ENCODE measurements around the gene NRAS.
A peak's percentile ranks its signal among the peaks of the same experiment; 100 is the strongest.

Gene NRAS

DNA sequence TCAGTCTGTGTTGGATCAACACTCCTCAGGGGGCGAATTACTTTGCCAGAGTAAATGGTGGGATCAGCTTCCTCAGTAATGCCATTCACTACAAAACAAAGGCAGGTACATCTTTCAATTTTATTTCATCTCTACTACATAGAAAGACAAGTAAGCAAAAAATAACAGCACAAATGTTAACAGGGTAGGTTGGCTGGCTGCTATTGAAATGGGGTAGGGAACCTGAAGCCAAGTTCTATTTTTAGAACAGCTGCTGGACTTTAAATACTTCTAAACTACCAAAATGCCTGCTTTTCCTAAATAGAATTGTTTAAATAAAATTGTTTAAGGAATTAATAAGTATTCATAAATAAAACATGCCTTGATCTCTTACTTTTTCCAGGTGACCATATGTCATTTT, 7.3 kb upstream of the NRAS start:
- DNase-seq, result no peak

- no peak for DNase-seq
These were observed 6.9 kb upstream of the NRAS start for GRCh38 chr1:114723457-114723856.

DNA sequence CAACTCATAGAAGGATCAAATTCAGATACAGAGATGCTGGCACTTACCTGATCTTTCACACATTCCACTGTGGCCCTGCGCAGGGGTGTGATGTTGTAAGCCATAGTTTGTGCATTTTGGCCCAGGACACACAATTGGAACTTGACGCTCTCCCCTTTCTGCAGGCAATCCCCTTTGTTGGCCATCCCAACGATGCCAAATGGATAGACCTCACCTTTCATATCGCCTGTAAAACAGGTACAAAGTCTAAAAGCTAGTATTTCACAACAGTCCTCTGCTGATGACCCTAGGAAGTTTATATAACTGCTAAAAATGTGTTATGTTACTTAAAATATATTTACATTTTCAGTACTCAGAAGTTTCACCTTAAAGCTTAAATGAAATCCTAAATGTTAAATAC, 3.9 kb upstream of the NRAS start:
- no peak for DNase-seq

DNA sequence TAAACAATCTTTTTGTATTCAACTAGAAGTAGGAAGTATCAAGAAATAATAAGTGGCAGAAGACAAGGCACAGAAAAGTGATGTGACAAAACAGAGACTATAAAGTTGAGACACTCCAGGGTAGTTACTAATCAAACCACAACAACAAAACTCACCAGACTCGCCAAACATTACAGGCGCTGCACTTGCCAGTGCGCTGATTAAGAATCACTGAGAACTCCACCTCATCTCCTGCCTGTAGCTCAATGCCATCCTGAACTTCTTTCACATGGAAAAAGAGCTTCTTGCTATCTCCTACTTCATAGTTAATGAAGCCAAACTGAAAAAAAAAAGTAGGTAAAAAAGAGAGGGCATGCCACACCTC, 2.8 kb upstream of the NRAS start:
- no peak for DNase-seq

DNA sequence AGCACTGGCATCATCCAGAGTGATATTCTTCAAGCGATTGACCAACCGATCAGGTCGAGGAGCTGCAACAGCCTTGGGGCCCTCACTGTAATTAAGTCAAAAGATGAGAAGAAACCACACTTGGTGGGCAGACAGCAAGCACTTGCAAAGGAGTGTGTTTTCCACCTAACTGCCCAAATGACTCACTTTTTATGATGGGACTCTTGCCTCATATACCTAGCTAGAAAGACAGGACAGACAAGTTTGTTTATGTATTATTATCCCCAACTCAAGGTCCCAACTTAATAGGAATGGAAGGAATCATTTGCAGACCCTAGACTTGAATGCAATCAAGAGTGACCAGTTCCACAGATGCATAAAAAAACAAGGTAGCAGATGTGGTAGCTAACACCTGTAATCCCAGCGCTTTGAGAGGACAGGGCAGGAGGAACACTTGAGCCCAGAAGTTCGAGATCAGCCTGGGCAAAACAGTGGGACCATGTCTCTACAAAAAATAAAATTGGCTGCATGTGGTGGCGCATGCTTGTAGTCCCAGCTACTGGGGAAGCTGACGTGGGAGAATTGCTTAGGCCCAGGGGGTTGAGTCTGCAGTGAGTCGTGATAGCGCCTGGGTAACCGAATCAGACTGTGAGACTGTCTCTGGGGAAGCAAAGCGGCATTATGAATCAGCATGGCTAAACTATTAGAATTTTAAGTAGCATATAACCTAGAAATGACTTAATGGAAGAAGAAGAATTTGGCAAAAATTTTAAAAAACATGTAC, 2.3 kb upstream of the NRAS start:
- DNase-seq, result no peak

- peak; percentile 38 for DNase-seq
These were observed 643 bp downstream of the NRAS start for GRCh38 chr1:114715952-114716303.

DNA sequence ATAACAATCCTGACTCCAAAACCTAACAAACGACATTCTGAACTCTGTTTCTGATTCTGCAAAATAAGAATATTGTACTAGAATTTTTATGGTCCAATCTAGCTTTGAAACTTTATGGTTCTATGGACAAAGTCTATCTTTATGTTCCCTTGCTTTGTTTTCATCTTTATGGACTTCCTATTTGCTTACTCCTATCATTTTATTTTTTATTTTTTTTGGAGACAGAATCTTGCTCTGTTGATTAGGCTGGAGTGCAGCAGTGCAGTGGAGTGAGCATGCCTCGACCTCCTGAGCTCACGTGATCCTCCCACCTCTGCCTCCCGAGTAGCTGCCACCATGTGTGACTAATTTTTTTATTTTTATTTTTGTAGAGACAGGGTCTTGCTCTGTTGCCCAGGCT, 3.6 kb downstream of the NRAS start:
- DNase-seq, result no peak

DNA sequence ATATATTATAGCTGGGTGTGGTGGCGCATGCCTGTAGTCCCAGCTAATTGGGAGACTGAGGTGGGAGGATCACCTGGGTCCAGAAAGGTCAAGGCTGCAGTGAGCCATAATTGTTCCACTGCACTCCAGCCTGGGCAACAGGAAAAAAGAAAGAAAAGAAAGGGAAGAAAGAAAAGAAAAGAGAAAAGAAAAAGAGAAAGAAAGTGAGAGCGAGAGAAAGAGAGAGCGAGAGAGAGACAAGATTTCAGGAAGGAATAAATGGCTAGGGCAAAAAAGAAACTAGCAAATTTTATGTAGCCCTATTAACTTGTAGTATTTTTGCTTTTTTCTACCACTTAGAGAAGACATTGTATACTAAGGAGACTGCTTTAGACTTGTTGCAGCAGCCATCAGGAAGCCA, 6.2 kb downstream of the NRAS start:
- no peak for DNase-seq

- no peak for DNase-seq
These were observed 9.0 kb downstream of the NRAS start for GRCh38 chr1:114707604-114708003.

- no peak for DNase-seq
These were observed 13.3 kb downstream of the NRAS start for GRCh38 chr1:114703242-114703641.

- DNase-seq, result no peak
These were observed 13.8 kb downstream of the NRAS start for GRCh38 chr1:114702737-114703136.

GRCh38 chr1:114701931-114702330, 14.6 kb downstream of the NRAS start:
- DNase-seq, result no peak

- DNase-seq, result no peak
These were observed 16.5 kb downstream of the NRAS start for GRCh38 chr1:114700036-114700600.

DNA sequence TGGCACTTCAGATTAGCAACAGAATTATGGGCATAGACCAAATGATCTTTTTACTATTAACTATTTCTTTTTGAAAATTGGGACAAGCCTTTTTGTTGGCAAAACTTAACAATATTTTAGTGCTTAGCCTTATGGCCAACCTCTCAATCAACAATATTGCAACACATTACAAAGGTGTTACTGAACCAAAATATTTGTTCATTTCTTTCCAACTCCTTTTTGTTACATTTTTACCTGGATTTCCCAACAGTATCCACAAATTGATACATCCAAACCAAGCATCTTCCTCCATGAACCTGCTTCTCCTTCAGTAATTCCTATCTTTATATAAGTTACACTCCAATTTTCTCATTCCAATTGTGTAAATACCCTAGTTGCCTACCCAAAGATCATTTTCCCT, 19.8 kb downstream of the NRAS start:
- DNase-seq, result no peak

DNA sequence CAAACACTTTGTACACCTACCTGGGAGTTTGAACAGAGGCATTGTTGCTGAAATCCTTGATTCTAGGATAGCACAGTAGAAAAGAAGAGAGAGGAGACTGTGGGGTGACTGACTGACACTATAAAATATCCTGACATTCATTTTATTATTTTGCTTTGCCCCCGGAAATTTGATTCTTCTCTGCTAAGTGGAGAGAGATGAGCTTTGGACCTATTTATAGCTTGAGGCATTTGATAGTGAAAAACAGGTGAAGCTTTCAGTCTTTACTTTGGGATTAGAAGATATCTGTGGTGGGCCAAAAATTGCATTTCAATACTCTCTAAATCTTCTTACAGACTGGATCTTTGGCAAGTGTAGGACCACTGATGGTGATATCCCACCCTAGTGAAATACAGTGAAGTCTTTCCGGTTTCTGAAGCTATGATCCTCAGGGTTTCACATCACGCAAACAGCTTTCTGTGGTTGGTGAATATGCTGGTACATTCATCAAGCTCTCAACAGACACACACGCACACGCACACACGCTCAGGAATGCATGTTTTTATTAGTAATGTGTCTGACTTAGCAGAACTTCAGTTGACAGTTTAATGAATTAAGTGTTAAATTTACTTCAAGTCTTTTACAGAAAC, 21.0 kb downstream of the NRAS start, which contains the start of gene AMPD1:
Gene AMPD1 (minus strand): TSS at position 117 of the 629 bp plus-strand sequence. CDS start 75 bp downstream, at position 42.
- no peak for DNase-seq

GRCh38 chr1:114694540-114695310, 21.8 kb downstream of the NRAS start:
- DNase-seq, result no peak

GRCh38 chr1:114692947-114693346, 23.6 kb downstream of the NRAS start:
- no peak for DNase-seq

GRCh38 chr1:114691061-114691460, 25.5 kb downstream of the NRAS start:
- no peak for DNase-seq

DNA sequence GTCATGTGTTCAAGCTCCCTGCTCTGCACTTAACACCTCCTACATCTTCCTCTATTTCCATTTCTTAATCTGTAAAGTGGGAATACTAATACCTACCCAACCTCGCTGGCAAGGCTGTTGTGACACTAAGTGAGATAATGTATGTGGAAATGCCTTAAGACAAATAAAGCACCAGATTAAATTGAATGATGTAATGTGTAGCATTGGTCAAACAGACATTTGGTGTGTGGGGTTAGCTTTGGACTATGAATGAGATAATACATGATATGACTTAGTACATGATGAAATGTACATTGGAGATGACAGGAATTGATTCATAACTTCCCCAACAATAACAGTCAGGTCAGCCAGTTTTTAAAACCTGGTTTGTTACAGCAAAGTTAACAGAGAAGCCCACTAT, 26.4 kb downstream of the NRAS start:
- DNase-seq, result no peak

- DNase-seq, result no peak
These were observed 28.0 kb downstream of the NRAS start for GRCh38 chr1:114688526-114688925.

DNA sequence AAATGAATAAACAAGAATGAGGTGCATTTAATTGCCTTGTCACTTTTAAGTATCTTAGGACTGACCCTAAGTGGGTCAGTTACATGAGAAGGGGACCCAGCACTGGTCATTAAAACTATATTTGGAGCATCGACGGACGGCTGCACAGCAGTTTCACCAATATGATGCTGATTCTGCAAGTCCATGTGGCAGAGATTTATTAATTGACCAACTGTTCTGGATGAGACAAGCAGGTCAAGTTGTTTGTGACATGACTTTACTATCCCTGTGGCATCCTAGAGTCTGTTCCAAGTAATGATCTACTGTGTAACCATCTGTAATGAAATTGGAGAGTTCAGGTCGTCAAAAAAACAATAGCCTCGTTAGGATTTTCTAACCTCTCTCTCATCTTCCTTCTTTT, 30.7 kb downstream of the NRAS start:
- no peak for DNase-seq

DNA sequence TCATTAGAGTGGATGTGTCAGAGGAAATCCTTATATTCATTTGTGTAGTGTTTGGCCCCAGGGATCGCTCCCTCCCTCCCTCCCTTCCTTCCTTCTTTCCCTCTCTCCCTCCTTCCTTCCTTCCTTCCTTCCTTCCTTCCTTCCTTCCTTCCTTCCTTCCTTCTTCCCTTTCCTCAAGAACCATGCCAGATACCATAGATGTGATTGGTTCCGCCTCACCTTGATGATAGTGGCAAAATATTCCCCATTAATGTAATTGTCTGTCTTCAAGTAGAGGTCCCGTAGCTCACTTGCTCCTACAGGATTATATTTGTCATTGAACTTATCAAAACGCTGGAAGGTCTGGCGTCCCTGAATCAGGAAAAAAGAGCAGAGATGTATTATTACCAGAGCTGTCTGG, 38.9 kb downstream of the NRAS start:
- DNase-seq, result no peak

DNA sequence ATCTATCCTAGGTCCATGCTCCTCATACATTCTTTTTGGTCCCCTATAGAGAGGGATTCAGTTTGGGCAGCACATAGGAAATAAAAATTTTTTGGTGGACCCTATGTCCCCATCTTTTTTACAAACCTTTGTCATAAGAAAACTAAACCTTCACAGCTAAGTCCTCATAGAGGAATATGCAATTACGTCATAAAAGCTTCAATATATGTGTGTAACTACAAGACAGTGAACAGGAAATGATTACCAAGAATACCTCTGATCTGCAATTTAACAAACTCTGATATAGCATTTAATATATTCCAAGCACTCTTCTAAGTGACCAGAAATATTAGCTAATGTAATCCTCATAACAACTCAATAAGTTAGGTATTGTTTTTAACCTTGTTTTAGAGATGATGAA, 40.5 kb downstream of the NRAS start:
- no peak for DNase-seq

DNA sequence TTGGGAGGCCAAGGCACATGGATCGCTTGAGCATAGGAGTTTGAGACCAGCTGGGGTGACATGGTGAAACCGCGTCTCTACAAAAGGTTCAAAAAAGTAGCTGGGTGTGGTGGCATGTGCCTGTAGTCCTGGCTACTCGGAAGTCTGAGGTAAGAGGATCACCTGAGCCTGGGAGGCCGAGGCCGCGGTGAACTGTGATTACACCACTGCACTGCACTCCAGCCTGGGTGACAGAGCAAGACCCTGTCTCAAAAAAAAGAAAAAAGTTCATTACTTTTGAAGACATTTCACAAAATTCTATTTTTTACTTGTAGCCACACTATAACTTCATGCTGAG, 44.7 kb downstream of the NRAS start:
- DNase-seq, result no peak
